ENCODE measurements around the gene NHLH1. TPM values are rescaled to one million over a fixed set of nuclear protein-coding genes. Genes with fewer than 3 reads are reported as not detected.

Gene NHLH1
- total RNA-seq, 1 donor from 2014 or later = 0.27 TPM

DNA sequence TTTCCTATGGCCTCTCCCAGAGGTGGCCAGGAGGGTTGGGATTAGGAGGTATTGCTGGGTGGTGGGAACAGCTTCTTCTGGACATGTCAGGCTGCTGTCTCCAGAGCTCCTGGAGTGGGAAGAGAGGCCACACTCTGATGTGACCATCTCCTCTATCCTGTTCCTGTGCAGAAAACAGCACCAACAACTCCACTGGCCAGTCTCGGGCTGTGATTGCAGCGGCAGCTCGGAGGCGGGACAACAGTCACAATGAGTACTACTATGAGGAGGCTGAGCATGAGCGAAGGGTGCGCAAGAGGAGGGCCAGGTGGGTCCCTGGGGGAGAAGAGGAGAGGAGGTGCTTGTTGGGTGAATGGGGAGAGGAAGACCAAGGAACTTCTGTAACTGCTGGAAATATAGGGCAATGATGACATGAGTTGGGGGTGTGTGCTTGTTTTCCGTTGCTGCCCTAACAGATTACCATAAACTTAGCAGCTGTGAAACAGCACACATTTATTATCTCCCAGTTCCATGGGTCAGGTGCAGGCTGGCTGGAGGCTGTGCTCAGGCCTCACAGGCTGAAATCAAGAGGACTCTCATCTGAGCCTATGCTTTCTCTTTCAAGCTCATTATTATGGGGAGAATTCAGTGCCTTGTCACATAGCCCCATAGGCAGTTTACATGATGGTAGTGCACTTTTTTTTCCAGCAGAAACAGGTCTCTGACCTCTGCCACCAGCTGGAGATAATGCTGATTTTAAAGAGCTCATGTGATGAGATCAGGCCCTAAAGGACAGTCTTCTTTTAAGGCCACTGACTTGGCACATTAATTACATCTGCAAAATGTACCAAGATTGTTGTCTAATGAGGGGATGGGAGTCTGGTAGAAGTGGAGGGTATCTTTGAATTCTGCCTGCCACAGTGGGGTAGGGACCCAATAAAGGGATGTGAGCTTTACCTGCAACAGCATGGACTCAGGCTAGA, 54.3 kb downstream of the NHLH1 start:
- no peaks in the 10 kb centered on the region for H3K9me3 Mint-ChIP-seq
- TF ChIP-seq, protein P1, sequence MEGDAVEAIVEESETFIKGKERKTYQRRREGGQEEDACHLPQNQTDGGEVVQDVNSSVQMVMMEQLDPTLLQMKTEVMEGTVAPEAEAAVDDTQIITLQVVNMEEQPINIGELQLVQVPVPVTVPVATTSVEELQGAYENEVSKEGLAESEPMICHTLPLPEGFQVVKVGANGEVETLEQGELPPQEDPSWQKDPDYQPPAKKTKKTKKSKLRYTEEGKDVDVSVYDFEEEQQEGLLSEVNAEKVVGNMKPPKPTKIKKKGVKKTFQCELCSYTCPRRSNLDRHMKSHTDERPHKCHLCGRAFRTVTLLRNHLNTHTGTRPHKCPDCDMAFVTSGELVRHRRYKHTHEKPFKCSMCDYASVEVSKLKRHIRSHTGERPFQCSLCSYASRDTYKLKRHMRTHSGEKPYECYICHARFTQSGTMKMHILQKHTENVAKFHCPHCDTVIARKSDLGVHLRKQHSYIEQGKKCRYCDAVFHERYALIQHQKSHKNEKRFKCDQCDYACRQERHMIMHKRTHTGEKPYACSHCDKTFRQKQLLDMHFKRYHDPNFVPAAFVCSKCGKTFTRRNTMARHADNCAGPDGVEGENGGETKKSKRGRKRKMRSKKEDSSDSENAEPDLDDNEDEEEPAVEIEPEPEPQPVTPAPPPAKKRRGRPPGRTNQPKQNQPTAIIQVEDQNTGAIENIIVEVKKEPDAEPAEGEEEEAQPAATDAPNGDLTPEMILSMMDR (IDR thresholded peaks at IDR 0.05; ENCODE audit: unreplicated experiment) = no peak
- no peak overlapping the region for H3K4me3 Mint-ChIP-seq
- no peaks in the 10 kb centered on the region for H3K27me3 Mint-ChIP-seq (ENCODE audit: low read depth)
- peaks cover 44% of the 10 kb centered on the region for H3K36me3 Mint-ChIP-seq
- no peak overlapping the region for H3K27ac Mint-ChIP-seq
- H3K4me1 Mint-ChIP-seq = no peaks in the 10 kb centered on the region
- no peak for DNase-seq (ENCODE audit: low spot score in 2 of 2, unreplicated experiment in 2 of 2)

DNA sequence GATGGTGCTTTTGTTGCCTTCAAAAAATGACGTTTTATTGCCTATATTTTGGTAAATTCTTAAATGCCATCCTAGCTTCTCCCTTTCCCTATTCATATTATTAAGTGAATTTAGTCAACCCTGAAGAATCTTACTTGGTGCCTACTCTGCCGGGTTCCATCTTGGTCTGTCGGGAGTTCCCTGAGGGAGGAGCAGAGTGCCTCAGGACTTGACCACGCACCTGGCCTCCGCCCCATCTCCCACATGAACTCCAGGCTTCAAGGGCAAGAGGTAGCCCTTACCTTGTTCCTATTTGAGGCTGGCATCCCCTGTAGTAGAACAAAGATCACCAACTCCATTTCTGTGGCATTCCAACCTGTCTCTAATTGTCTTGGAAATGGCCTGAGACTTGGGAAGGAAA, 55.0 kb downstream of the NHLH1 start:
- no peak for DNase-seq (ENCODE audit: low spot score in 2 of 2, unreplicated experiment in 2 of 2)
- no peak overlapping the region for H3K27ac Mint-ChIP-seq
- TF ChIP-seq, protein P1 (IDR thresholded peaks at IDR 0.05; ENCODE audit: unreplicated experiment) = no peak
- no peaks in the 10 kb centered on the region for H3K9me3 Mint-ChIP-seq
- H3K4me3 Mint-ChIP-seq = no peak overlapping the region
- no peaks in the 10 kb centered on the region for H3K4me1 Mint-ChIP-seq
- no peaks in the 10 kb centered on the region for H3K27me3 Mint-ChIP-seq (ENCODE audit: low read depth)
- H3K36me3 Mint-ChIP-seq = peaks cover 48% of the 10 kb centered on the region

Other genes starting within 250 kb of the NHLH1 start
- 0.29 to 0.38 TPM (median 0.33 TPM) in 3 replicates for gene ATP1A4, start 215.5 kb upstream of the NHLH1 start, total RNA-seq
- 0.16 to 0.27 TPM in 2 of 3 replicates, not detected in the other for gene CASQ1, start 176.5 kb upstream of the NHLH1 start, total RNA-seq
- 37.4 to 42.1 TPM (median 41.2 TPM) in 3 replicates for gene PEA15, start 161.7 kb upstream of the NHLH1 start, total RNA-seq
- 276 to 299 TPM (median 287 TPM) in 3 replicates for gene DCAF8, start 104.5 kb upstream of the NHLH1 start, total RNA-seq
- gene PEX19, start 81.9 kb upstream of the NHLH1 start, total RNA-seq = 50.9 to 53.0 TPM (median 52.8 TPM) in 3 replicates
- 178 to 183 TPM (median 180 TPM) in 3 replicates for gene COPA, start 23.8 kb upstream of the NHLH1 start, total RNA-seq
- gene NCSTN, start 23.7 kb upstream of the NHLH1 start, total RNA-seq = 94.6 to 106 TPM (median 104 TPM) in 3 replicates
- gene VANGL2, start 33.5 kb downstream of the NHLH1 start, total RNA-seq = 55.5 to 59.5 TPM (median 57.2 TPM) in 3 replicates
- gene SLAMF6, start 156.2 kb downstream of the NHLH1 start, total RNA-seq = not detected in 3 replicates
- gene CD84, start 212.4 kb downstream of the NHLH1 start, total RNA-seq = not detected in 3 replicates

Data from mesothelial cell of epicardium (in vitro differentiated cells).